Left renal pelvis (tissue), 4 donors: ENCODE results near the gene SLC10A2. TPM values are rescaled to one million over a fixed set of nuclear protein-coding genes. Genes with fewer than 3 reads are reported as not detected.

Source experiments
- DNase-seq, 4 donors: peaks; one replicate each; pipeline ENCODE4 v3.0.0-alpha.2; 2013; ENCODE audit warnings: low read depth in 4 of 4, low spot score in 3 of 4
- polyA plus RNA-seq, 4 donors: library from polyadenylated mRNA; unstranded; fragments of 120-200 nt; gene quantifications; one replicate each; pipeline ENCODE4 v1.2.1, GENCODE V29; 2013; ENCODE audit not compliant: insufficient read length in 4 of 4

The SLC10A2 gene
- polyA plus RNA-seq, 4 donors = 0.56 to 0.76 (median 0.66) TPM; not detected in 1

GRCh38 chr13:103056008-103056407, 10.2 kb downstream of the SLC10A2 start:
- no peak for DNase-seq

- DNase-seq = no peak
Measured at GRCh38 chr13:103055166-103055565, 11.1 kb downstream of the SLC10A2 start.

GRCh38 chr13:103046676-103047075, 19.5 kb downstream of the SLC10A2 start:
- no peak for DNase-seq

- DNase-seq = no peak
Measured at GRCh38 chr13:103044056-103044455, 22.2 kb downstream of the SLC10A2 start.

- DNase-seq = no peak
Measured at GRCh38 chr13:103040006-103040405, 26.2 kb downstream of the SLC10A2 start.

- peak; percentile 0 to 33 (median 14) for DNase-seq
Measured at GRCh38 chr13:103039183-103039582, 27.0 kb downstream of the SLC10A2 start.

GRCh38 chr13:103036268-103036667, 29.9 kb downstream of the SLC10A2 start:
- DNase-seq = no peak

- no peak for DNase-seq
Measured at GRCh38 chr13:103033999-103034398, 32.2 kb downstream of the SLC10A2 start.

GRCh38 chr13:103031332-103031873, 34.8 kb downstream of the SLC10A2 start:
- no peak for DNase-seq

GRCh38 chr13:103030776-103031175, 35.4 kb downstream of the SLC10A2 start:
- DNase-seq = no peak

GRCh38 chr13:103029798-103030197, 36.4 kb downstream of the SLC10A2 start:
- no peak for DNase-seq

GRCh38 chr13:103022336-103022735, 43.9 kb downstream of the SLC10A2 start:
- no peak for DNase-seq

- DNase-seq = no peak
Measured at GRCh38 chr13:103018556-103018955, 47.7 kb downstream of the SLC10A2 start.

- no peak for DNase-seq
Measured at GRCh38 chr13:103012646-103013045, 53.6 kb downstream of the SLC10A2 start.

- no peak for DNase-seq
Measured at GRCh38 chr13:103009051-103009840, 57.0 kb downstream of the SLC10A2 start.

- no peak for DNase-seq
Measured at GRCh38 chr13:103007427-103007762, 58.8 kb downstream of the SLC10A2 start.

- DNase-seq = no peak
Measured at GRCh38 chr13:103006641-103007426, 59.4 kb downstream of the SLC10A2 start.

- no peak for DNase-seq
Measured at GRCh38 chr13:103004661-103005345, 61.4 kb downstream of the SLC10A2 start.

- no peak for DNase-seq
Measured at GRCh38 chr13:103003631-103004030, 62.6 kb downstream of the SLC10A2 start.

- DNase-seq = no peak
Measured at GRCh38 chr13:103002279-103002678, 63.9 kb downstream of the SLC10A2 start.

- no peak for DNase-seq
Measured at GRCh38 chr13:103000157-103000556, 66.1 kb downstream of the SLC10A2 start.
